ENCODE results near the gene NDUFS8.

NDUFS8 gene

DNA sequence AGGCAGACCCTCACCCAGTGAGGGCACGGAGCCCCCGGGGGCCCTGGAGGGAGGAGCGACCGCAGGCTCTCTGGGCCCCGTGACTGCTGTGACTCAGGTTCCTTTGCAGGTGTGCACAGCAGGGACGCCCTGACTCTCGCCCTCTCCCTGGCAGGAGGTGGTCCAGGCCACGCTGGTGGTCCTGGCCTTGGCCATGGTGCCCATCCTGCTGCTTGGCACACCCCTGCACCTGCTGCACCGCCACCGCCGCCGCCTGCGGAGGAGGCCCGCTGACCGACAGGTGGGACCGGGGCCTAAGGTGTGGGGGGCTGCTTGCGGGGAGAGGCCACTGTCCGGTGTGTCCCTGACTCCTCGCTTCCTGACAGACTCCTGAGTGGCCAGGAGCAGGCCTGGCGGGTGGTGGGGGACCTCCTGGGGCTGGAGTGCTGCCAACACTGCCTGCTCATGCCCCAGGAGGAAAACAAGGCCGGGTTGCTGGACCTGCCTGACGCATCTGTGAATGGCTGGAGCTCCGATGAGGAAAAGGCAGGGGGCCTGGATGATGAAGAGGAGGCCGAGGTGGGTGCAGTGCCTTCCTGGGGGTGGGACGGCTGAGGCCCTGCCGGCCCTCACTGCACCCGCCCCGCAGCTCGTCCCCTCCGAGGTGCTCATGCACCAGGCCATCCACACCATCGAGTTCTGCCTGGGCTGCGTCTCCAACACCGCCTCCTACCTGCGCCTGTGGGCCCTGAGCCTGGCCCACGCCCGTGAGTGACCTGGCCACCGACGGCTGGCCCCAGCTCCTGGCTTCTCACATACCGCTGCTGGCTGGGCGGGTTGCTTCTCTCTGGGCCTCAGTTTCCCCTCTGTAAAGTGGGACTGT lies 19.3 kb downstream of the NDUFS8 start:
- DNase-seq (ENCODE audit: low spot score): no peak

DNA sequence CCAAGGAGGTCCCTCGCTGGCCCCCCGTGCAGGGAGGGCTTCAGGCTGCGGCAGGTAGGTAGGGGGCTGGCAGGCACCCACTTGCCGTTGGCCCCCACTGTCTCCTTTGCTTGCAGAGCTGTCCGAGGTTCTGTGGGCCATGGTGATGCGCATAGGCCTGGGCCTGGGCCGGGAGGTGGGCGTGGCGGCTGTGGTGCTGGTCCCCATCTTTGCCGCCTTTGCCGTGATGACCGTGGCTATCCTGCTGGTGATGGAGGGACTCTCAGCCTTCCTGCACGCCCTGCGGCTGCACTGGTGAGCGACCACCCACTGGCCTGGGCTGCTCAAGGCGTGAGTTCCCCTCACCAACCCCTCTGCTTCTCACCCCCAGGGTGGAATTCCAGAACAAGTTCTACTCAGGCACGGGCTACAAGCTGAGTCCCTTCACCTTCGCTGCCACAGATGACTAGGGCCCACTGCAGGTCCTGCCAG lies 19.9 kb downstream of the NDUFS8 start:
- DNase-seq (ENCODE audit: low spot score): no peak

- no peak for DNase-seq (ENCODE audit: low spot score)
Measured at GRCh38 chr11:68051191-68052136, 21.0 kb downstream of the NDUFS8 start.

- no peak for DNase-seq (ENCODE audit: low spot score)
Measured at GRCh38 chr11:68052137-68052873, 21.8 kb downstream of the NDUFS8 start.

- no peak for DNase-seq (ENCODE audit: low spot score)
Measured at GRCh38 chr11:68053117-68053516, 22.6 kb downstream of the NDUFS8 start.

DNA sequence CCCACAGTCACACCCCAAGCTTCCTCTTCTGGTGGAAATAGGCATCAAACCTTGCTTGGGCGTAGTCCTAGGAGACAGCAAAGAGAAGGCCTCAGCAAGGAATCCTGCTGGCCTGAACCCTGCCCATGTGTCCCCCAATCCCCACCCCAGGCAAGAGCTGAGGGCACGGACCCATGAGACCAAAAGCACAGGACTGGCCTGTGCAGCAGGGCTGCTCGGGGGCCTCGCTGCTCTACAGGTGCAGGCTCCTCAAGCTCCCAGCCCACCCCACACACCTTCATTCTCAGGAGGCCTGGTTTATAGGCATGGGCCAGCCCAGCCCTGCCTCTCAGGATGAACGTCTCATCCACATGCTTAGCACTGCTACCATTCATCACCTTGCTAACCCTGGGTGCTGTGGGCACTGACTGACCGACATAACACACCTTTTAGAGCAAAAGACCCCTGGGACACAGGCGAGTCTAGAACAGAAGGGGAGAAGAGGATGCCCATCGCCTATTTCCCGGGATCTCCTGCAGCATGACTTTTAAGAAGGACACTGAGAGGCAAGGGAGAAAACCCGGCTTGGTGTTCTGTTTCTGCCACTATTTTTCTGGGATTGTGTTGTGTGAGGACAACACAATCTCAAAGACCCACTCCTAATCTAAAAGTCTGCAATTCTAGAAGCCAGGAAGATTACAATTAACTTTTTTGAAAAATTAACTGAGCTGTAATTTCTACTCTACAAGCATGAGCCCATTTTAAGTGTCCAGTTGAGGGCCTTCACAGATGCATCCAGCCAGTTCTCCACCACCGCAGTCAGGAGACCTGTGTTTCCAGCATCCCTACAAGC lies 23.7 kb downstream of the NDUFS8 start:
- DNase-seq (ENCODE audit: low spot score): no peak

DNA sequence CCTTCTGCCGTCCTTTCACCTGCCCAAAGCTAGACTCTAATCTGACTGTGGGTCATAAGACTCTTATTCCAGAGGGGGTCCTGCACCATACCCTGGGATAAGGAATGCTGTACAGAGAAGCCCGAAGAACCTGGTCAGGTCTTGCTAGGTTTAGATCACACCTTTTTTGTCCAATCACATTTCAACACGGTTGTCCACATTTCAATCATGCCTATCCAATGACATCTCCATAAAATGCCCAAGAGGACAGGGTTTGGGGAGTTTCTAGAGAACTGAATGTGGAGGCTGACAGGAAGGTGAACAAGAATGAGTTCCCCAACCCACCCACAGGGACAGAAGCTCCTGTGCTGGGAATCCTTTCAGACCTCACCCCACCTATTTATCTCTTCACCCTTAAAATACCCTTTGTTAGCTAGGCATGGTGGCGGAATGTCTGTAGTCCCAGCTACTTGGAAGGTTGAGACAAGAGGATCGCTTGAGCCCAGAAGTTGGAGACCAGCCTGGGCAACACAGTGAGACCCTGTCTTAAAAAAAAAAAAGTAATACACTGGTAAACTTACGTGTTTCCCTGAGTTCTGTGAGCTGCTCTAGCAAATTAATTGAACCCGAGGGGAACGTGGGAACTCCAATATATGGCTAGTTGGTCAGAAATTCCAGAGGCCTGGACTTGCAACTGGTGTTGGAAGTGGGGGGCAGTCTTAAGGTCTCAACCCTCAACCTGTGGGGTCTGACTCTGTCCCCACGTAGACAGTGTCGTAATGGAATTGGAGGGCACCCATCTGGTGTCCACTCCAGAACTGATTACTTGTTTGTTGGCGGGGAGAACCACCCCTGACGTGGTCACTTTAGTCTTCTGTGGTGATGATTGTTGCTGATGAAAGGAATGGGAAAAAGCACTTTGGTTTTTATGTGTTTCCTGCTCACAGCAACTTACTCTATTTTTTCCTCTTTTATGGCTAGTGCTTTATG lies 26.1 kb downstream of the NDUFS8 start:
- DNase-seq (ENCODE audit: low spot score): no peak

GRCh38 chr11:68057807-68058206 lies 27.3 kb downstream of the NDUFS8 start:
- DNase-seq (ENCODE audit: low spot score): no peak

- no peak for DNase-seq (ENCODE audit: low spot score)
Measured at GRCh38 chr11:68061508-68061907, 31.0 kb downstream of the NDUFS8 start.

GRCh38 chr11:68064926-68065325 lies 34.4 kb downstream of the NDUFS8 start:
- DNase-seq (ENCODE audit: low spot score): no peak

GRCh38 chr11:68065841-68066240 lies 35.4 kb downstream of the NDUFS8 start:
- DNase-seq (ENCODE audit: low spot score): no peak

DNA sequence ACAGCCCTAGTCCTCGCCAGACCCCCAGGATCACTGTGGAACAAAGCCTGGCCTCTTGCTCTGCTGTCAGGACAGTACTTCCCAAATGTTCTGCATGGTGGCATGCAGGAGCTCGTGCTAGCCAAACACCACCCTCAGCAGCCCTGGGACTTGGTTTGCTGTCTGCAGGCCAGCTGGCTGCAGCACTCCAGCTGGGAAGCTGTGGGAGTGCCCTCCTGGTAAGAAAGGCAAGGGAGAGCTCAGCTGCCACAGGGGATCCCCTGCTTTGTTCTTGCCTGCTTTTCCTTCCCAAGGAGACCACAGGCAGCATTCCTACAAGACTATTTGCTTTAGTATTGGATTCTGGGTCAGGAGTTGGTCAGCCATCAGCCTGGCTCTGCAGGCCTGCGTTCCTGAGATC lies 36.3 kb downstream of the NDUFS8 start:
- no peak for DNase-seq (ENCODE audit: low spot score)

DNA sequence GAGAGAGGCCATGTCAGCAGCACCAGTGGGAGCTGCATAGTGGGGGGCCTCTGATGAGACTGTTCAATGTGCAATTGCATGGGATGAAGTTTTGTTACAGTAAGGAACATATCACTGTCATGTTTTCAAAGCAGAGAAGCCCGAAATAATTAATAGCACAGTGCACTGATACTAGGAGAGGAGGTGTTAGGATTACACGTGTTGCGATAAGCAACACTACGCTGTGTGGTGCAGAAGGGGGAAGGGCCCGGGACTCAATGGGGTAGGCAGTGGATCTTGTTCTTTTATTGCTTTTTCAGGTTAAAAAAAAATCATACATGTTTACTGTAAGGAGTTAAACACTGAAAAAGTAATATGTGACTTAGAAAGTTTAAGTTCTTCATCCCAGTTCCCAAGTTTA lies 37.5 kb downstream of the NDUFS8 start:
- DNase-seq (ENCODE audit: low spot score): no peak

DNA sequence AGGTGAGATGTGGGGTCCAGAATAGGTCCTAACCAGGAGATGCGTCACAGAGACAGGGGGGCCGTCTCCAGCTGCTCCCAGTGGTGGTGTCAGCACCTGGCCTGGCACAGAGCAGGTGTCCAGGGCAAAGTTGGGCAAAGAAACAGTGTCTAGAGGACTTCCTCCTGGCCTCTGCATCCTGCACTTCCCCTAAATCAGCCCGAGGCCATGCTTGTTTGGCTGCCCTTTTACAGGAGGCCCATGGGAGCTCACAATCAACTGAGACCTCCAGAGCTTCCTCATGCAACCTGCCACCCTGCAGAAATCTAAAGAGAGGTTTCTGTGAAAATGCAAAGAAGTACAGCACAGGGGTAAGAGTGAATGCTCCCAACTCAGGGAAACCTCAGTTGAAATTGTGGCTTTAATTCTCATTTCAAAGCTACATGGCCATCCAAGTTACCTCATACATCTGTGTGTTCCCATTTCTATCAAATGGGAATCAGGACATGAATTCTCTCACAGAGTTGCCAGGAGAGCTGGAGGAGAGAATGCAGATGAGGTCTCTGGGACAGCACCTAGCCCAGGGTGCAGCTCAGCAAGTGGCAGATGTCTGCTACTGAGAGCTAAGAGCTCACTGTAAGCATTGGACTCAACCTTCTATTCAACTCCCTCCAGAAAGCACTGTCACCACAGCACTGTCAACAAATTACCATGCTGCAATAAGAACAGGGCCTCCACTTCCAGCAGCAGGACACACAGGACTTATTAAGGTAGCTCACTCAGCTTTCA lies 41.0 kb downstream of the NDUFS8 start:
- no peak for DNase-seq (ENCODE audit: low spot score)

DNA sequence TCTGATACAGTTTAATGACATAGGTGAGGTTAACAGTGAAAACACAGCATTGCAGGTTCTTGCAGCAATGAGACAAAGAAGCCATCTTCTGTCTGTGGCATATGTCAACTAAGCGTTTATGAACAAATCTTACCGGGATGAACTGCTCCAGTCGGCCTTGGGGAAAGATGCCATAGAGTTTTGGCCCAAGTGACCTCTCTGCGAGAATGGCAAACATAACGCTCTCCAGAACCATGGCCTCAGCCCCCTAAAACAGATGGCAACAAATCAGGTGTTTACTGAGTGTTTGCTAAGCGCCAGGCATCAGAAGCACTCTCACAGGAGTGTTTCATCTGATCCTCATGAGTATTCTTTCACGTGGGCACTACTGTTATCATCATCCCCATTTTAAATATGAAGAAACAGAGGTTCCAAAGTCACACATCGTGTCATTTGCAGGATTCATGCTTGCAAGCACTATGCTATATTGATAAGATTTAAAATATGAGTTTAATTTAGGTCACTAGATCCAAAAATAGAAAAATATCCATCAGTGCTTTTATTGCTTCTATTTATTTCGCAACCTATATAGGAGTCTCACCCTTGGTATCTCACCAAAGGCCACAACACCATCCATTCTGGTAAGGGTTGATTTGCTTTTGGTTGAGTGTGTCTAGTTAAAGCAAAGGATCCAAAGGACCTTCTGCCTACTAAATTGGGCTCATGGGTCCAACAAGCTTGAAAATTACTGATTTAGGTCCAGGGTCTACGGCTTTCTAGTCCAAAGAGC lies 44.3 kb downstream of the NDUFS8 start:
- DNase-seq (ENCODE audit: low spot score): no peak

DNA sequence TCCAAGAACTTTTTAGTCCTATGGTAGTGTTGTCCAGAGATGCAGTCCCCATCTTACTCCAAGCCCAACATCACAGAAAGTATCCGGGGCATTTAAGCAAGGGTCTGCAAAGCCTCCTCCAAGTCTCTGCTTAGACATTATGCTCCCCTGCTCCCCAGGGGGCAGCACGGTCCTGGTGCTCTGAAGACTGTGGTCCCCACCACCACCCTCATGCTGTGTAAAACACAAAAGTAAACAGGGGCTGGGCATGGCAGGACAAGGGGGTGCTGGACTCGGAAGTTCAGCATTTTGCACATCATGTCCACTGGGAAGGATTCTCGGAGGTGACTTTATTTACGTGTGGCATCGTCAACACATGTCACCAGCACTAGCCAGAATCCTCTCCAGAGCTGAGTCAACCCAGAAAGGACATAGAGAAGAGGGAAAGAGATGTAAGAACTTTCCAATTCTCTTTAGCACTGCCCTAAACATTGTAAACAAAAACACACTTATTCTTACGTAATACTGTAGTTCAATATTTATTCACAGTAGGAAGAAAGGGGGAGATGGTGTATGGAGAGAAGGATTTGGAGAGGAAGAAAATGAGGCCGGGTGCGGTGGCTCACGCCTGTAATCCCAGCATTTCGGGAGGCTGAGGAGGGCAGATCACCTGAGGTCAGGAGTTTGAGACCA lies 46.0 kb downstream of the NDUFS8 start:
- no peak for DNase-seq (ENCODE audit: low spot score)

DNA sequence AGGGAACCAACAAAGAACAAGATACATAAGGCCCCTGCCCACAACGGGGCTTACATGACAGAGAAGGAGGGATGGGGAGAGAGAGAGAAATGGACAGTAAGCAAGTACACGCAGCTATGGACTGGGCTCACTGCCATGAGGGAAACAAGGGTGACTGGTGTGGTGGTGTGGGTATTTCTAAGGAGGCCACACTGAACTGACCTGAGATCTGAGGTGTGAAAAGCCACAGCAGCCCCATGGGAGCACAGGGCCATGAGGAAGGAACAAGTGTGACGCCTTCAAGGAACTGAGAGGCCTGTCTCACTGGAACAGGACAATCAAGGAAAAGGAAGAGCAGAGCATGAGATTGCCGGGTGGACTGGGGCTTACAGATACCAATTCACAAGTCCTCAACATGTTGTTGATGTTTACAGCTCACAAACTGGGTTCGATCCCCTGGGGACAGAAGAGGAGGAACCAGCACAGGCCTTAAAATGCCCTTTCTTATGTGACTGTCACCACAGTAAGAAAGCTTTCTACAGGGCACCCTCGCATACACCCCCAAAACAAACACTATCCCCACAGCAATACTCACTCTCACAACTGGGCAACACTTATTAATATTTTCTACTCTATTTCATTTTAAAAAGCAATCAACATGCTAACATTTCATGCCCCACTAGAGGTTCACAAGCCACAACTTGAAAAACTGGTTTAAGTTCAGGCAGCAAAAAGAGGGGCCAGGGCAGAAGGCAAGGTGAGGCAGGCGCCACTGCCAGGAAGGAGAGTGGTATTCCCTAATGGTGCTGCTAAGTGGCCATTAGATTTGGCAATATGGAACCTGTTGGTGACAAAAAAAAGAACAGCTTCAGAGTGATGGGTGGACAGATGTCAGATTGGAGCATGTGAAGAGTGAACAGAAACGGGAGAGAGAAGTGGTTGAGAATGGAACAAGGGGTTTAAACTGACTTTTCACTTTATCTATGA lies 47.4 kb downstream of the NDUFS8 start:
- no peak for DNase-seq (ENCODE audit: low spot score)
